NCI-H187 (cell line): ENCODE results near the gene AFG3L2.

ENCODE experiments used
- DNase-seq, 2 experiments: peaks; one replicate each; lab custom pipeline; 2025; lab: John Stamatoyannopoulos, UW

AFG3L2 gene

DNA sequence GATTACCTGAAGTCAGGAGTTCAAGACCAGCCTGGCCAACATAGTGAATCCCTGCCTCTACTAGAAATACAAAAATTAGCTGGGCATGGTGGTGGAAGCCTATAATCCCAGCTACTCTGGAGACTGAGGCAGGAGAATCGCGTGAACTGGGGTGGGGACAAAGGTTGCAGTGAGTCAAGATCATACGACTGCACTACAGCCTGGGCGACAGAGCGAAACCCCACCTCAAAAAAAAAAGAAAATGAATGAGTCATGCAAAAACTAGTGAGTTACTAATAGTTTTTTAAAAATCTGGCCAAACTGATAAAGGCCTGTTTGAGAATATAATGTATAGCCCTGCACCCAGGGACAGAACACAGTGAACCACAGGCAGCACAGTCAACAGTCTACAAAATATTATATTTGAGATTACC, 17.5 kb downstream of the AFG3L2 start:
- DNase-seq: no peak

GRCh38 chr18:12352188-12352587, 24.8 kb downstream of the AFG3L2 start:
- DNase-seq: no peak

DNA sequence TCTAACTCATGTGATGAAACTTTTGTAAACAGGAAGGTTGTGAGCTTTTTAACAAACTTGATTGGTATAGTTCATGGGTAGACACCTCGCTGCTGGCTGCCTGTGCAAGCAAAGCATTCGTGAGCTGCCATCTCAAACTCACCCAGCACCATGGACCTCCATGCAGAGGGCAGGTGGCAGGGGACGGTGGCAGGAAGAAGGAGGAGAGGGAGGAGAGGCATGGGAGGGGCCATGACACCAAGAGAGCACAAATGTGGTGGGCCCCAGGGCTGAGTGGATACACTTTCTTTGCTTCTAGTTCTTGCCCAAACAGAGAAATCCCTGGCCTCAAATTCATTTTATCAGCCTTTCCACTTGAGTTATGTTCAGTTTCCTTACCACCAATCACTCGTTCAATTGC, 29.1 kb downstream of the AFG3L2 start:
- no peak for DNase-seq

GRCh38 chr18:12346240-12346565, 30.8 kb downstream of the AFG3L2 start:
- DNase-seq: no peak

DNA sequence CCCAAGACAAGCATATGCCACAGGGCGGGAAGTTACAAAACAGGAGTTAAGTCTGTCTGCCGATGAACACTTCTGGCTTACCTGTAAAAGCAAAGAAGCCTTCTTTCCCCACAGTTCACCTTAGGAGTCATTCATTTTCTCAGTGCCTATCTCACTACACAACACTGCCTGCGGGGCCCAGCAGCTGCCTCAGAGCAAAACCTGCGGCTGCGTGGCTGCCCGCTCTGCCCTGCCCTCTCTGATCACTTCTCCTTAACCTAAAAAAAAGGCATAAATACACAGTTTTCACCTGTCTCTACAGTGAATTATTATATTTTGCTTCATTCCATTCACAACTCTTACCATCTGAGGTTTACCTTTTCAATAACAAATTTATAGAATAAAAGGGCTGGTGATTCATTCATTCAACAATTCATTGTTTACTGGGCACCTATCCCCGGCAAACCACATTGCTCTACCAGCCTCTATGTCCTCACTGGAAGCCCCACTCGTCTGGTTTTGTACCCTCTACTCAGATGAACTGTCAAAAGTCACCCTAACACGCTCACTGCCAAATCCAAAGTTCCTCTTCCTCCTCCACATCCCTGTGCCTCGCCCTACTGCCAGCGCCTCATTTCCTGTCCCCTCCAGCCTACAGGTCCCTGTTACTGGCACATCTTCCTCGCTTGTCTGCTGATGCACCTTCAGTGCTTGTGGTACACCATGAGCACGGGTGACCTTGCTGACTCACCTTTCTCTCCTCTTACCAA, 31.4 kb downstream of the AFG3L2 start:
- DNase-seq: no peak

- DNase-seq: no peak
These were observed 34.4 kb downstream of the AFG3L2 start for GRCh38 chr18:12342661-12343060.

GRCh38 chr18:12340945-12341660, 35.9 kb downstream of the AFG3L2 start:
- DNase-seq: no peak

DNA sequence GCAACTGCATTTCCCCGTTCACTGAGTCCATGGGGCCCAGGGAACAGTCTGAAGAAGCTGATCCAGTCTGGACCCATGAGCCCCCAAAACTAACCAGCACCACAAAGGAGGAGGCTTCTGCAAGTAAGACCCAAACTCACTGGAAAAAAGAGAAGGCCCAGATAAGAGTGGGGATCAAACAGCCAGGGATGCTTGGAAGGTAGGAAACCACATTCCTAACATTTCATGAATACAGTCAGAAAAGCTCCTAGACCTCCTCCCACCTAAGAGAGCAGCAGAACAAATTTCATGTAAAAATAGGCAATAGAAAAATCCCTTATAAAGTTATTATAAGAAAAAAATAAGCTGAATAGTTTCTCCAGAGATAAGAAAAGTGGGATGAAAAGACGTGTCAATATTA, 38.6 kb downstream of the AFG3L2 start:
- DNase-seq: no peak

DNA sequence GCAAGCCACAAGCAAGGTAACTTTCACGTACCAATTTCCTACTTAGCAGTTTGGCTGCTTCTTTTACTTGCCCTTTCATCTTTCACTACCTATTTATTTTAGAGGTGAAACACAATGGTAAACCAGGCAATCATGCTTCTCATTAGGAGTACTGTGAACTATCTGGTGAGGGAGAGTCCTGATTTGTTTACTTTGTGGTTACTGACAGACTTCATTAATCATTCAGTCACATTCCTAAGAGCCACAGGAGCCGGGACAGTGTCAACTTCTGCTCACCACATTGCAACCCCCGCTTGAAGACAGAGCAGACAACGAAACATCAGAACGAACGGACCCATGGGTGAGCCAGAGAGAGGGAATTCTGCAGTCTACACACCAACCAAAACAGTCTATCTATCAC, 40.1 kb downstream of the AFG3L2 start:
- DNase-seq: peak in 1 of 2 experiments; percentile 18

DNA sequence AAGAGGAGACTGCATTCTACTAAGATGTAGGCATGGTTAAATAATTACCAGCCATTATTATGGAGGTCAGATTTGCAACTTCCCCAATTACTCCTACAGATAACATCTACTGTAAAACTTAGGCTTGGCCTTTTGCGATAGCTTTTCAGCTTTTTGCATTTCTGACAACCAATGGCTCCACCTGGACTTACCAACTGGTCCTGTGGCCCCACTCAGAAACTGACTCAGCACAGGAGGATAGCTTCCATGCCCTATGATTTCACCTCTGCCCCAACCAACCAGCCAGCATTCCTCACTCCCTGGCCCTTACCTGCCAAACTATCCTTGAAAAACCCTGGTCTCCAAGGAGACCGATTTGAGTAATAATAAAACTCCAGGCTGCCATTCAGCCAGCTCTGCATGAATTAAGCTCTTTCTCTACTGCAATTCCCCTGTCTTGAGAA, 40.8 kb downstream of the AFG3L2 start:
- DNase-seq: no peak

DNA sequence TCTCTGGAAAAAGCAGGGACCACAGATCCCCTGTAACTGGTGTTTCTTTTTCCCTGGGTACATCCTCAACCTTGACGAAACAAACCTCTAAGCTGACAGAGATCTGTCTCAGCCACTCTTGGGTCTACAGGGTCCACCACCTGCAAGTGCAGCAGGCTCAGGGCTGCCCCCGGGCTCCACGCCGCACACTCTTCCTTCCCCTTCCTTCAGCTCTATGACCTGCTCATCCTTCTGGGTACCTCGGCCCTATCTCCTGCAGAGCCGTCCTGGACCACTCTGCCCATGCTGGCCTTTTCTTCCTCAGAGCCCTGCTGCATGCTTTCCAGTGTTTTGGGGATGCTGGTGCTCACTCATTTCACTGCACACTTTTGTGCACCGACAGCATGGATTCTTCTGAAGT, 41.5 kb downstream of the AFG3L2 start:
- DNase-seq: no peak

DNA sequence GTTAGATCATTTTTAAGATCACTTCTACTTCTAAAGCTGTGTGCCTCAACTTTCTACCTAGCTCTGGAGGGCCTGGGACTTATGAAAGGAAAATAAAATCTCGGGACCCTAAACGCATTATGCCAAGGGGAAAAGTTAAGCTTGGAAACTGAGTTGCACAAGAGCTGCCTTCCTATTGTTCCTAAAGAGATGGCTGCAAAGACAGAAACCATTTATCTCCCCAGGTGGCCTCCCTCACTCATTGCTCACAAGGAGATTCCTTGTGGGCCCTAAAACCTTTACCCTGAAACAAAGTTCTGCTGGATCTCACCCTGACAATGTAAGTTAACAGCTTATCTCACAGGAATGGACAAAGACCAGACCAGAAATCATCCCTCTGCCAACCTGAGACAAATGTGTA, 42.2 kb downstream of the AFG3L2 start:
- no peak for DNase-seq

GRCh38 chr18:12334366-12334808, 42.6 kb downstream of the AFG3L2 start:
- no peak for DNase-seq

GRCh38 chr18:12333506-12334290, 43.3 kb downstream of the AFG3L2 start:
- DNase-seq: no peak

GRCh38 chr18:12330766-12331165, 46.3 kb downstream of the AFG3L2 start:
- no peak for DNase-seq

DNA sequence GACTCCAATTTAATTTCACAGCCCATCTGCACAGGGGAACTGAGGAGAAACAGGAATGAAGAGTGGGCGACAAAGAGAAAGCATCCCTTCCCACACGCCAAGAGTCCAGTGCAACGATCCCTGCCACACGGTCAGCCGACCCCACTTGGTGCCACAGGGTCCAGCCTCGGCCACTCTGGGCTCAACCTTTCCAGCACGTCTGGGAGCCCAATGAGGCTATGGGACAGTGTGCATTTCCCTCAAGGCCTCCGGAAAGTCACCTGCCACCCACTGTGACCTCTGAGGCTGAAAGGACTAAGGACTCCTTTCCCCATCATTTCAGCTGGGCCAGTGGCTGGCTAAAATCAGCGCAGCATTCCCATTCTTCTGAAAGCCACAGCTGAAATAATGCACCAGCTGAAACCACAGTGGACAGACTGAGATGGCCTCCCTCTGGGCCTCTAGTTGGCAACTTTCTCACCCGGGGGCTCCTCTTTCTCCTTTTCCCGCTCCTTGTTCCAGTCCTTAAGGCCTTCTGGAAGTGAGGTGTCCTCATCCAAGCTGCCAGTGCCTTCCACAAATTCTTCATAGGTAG, 47.8 kb downstream of the AFG3L2 start:
- no peak for DNase-seq

DNA sequence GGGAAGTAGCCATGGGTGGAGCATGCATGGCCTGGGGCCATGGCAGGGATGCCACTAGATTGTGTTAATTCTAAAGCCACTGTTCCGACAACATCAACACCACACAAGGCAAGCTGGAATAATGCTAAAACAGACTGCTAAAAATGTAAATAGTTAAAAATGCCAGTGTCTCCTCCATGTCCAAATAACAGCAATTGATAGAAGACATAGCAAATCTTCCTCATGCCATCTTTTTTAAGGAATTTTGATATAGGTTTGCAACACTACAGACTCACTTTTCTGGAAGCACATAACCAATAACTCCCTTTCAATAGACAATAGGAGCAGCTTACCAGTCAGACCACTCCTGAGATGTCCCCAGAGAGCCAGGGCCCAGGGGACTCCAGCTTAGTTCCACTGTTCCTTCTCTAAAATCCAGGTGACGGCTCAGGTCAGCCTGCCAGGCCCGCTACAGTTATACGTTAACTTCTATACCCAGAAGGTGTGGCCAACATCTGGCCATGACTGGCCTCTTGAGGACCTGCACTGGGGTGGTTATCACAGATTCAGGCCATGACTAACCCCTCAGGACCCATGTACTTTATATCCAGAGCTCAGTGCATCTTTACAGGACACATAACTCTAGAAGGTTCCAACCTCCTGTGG, 48.7 kb downstream of the AFG3L2 start:
- no peak for DNase-seq

DNA sequence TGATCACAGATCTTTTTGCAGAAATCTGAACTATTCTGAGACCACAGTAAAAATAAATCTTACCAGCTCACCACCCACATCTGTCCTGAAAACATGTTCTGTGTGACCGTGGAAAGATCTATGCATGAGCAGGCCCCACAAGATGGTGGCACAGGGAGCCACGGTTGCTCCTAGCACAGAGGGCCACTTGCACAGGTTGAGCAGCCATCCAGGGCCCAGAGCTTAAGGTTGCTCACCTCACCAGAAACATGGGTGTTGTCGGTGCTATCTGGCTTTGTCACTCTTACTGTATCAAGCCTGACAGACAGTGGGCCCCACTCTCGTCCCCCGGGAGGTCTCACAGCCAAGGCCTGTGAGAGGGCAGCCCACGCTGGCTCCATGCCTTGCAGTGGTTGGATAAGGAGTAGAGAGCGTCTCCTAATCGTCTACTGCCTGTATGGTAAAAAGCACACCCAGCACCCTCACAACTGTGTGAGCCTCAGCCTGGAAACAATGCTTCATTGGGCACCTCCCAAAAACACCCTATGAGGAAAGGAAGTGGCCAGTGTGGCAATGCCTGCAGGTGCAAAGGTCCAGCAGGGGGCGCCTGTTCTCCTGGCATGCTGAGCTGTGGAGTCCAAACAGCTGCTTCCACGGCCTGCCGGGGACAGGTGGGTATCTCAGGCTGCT, 49.4 kb downstream of the AFG3L2 start:
- DNase-seq: no peak

- DNase-seq: no peak
These were observed 50.1 kb downstream of the AFG3L2 start for GRCh38 chr18:12326711-12327460.

GRCh38 chr18:12325726-12326245, 51.2 kb downstream of the AFG3L2 start:
- DNase-seq: no peak
